Stimulated activated CD8-positive, alpha-beta memory T cell treated with anti-CD3 and anti-CD28 coated beads, Interleukin-4, amount 100 ng/mL, for 24 hours (primary cell): ENCODE results near the gene EMILIN1.

Source experiments
- DNase-seq: peaks from one replicate; pipeline ENCODE4 v3.0.0-alpha.2; 2020; ENCODE audit warnings: low read depth

Gene EMILIN1

GRCh38 chr2:27080140-27080469, 1.7 kb downstream of the EMILIN1 start:
- no peak for DNase-seq

DNA sequence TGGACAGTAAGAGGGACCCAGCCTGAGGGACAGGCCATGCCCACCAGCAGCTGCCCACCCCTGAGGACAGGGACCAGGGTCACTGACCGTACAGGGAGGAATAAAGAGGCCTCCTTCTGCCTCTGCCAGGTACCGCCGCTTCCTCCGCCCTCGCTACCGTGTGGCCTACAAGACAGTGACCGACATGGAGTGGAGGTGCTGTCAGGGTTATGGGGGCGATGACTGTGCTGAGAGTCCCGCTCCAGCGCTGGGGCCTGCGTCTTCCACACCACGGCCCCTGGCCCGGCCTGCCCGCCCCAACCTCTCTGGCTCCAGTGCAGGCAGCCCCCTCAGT, 2.2 kb downstream of the EMILIN1 start:
- DNase-seq, result no peak

DNA sequence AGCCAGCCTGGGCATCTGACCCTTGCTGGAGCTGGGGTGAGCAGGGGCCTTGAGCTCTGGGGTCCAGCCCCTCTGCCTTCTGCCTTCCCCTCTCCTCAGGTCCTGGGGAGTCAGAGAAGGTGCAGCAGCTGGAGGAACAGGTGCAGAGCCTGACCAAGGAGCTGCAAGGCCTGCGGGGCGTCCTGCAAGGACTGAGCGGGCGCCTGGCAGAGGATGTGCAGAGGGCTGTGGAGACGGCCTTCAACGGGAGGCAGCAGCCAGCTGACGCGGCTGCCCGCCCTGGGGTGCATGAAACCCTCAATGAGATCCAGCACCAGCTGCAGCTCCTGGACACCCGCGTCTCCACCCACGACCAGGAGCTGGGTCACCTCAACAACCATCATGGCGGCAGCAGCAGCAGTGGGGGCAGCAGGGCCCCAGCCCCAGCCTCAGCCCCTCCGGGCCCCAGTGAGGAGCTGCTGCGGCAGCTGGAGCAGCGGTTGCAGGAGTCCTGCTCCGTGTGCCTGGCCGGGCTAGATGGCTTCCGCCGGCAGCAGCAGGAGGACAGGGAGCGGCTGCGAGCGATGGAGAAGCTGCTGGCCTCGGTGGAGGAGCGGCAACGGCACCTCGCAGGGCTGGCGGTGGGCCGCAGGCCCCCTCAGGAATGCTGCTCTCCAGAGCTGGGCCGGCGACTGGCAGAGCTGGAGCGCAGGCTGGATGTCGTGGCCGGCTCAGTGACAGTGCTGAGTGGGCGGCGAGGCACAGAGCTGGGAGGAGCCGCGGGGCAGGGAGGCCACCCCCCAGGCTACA, 3.8 kb downstream of the EMILIN1 start:
- DNase-seq, result no peak

GRCh38 chr2:27082773-27083409, 4.5 kb downstream of the EMILIN1 start:
- no peak for DNase-seq

GRCh38 chr2:27083410-27084296, 5.2 kb downstream of the EMILIN1 start:
- no peak for DNase-seq

DNA sequence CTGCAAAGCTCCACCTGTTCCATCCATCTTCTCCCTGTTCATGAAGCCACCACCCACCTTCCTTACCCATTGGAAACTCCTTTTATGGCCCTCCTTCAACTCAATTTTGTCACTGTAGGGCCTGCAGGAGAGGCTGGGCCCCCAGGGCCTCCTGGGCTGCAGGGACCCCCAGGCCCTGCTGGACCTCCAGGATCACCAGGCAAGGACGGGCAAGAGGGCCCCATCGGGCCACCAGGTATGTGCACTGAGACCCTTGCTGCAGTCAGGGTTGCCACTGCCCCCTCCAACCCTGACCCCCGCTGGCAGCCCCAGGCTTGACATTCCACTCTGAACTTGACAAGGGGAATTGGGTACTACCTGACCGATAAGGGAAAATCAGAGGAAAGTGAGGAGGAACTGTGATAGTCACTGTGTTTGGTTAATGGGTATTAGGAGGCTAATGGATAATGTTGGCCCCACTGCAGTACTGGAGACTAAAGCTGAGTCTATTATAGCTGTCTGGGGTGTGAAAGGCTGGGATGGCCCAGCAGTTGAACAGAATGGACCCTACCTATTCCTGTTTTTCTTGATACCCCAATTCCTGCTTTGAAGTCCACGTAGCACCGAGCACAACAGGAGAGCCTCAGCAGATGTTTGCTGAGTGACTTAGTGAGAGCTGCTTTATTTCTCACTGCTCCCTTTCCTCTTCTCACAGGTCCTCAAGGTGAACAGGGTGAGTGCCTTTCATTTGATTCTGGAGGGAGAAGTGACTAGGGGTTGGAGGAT, 6.1 kb downstream of the EMILIN1 start:
- DNase-seq, result no peak

- no peak for DNase-seq
Observed at GRCh38 chr2:27085062-27085672, 6.8 kb downstream of the EMILIN1 start.

GRCh38 chr2:27085673-27086089, 7.3 kb downstream of the EMILIN1 start:
- no peak for DNase-seq

DNA sequence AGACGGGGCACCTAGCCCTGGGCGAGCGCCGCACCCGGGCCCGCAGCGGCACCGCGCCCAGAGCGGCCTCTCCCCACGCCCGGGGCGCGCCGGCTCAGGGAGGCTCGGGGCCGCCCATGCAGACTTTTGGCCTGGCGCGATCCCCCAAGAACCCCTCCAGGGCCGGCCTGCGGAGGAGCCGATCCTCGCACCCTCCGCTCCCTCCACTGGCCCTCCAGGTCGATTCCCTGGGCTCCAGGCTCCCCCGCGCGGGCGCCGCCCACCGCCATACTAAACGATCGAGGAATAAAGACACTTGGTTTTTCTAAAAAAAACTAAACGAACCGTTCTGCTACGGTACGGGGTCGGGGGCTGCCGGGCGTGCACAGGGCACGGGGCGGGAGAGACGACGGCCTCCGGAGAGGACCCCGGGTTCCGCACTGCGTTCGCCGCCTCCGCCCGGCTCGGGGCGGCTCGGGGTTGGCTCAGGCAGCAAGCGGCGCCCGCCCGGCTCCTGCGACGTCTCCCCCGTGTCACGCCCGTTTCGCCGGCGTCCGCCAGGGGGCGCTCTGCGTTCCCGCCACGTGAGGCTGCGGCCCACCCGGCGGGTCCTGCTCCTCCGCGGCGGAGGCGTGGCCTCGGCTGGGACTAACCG, 7.8 kb downstream of the EMILIN1 start:
- DNase-seq, result peak; percentile 98

DNA sequence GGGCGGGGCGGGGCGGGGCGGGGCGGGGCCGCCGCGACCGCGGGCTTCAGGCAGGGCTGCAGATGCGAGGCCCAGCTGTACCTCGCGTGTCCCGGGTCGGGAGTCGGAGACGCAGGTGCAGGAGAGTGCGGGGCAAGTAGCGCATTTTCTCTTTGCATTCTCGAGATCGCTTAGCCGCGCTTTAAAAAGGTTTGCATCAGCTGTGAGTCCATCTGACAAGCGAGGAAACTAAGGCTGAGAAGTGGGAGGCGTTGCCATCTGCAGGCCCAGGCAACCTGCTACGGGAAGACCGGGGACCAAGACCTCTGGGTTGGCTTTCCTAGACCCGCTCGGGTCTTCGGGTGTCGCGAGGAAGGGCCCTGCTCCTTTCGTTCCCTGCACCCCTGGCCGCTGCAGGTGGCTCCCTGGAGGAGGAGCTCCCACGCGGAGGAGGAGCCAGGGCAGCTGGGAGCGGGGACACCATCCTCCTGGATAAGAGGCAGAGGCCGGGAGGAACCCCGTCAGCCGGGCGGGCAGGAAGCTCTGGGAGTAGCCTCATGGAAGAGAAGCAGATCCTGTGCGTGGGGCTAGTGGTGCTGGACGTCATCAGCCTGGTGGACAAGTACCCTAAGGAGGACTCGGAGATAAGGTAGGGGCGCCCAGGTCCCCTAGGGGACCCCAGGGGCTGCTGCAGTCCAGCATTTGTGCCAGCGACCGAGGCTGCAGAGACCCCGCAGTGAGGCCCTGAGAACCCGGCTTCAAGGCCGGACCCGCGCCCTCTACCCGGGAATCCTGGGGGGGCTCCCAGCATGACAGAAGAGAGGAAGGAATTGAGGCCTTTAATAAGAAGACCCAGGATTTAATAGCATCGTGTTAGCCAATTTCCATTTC, 8.5 kb downstream of the EMILIN1 start, which contains the start of gene KHK:
KHK (plus strand) TSS at position 49 of the 870 bp plus-strand sequence; CDS start at position 537, 488 bp downstream.
- no peak for DNase-seq

GRCh38 chr2:27087823-27088410, 9.5 kb downstream of the EMILIN1 start:
- no peak for DNase-seq

DNA sequence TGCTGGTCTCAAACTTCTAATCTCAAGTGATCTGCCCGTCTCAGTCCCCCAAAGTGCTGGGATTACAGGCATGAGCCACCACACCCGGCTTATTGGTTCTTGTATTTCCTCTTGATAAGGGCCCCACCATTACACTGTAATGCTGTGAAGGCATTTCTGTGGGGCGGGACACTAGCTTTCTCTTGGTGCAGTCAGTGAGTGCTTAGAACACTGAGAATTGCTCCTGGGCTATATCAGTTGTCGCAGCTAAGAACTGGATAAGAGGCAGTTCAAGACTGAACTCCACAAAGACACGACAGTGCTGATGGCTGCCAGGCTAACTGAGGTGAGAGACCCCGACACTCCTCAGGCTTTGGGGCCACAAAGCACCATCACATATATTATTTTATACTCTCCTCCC, 10.2 kb downstream of the EMILIN1 start:
- DNase-seq, result no peak

DNA sequence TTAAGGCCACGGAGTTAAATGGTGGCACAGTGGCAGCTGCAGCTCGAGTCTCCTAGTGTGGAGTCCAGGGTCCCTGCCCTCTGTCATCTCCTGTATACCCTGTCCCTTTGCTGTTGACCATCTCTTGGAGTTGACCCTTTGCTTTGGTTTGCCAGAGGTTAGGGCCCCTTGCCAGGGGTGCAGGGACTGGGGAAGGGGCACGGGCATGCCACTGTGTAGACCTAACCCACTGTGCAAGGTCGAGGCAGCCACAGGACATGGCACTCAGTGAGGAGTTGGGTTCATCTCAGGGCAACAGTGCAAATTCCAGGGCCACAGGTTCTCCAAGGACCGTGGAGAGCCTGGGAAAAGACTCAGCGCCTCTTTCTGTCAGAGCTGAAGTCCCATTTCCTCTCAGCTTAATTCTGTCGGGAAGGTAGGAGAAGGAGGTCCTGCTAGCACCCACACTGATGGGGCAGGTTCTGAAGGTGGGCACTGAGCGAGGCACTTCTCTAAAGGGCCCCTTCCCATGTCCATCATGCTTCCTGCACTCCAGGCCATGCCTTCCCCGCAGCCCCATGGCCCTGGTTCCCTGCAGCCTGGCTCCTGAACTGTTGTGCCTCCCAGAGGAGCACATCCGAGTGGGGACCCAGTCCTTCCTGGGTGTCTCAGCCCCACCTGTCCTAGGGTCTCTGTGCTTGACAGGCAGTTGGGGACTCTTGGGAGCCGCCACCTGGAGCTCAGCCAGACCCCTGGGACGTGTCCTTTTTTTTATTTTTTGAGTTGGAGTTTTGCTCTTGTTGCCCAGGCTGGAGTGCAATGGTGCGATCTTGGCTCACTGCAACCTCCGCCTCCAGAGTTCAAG, 10.9 kb downstream of the EMILIN1 start:
- DNase-seq, result no peak

DNA sequence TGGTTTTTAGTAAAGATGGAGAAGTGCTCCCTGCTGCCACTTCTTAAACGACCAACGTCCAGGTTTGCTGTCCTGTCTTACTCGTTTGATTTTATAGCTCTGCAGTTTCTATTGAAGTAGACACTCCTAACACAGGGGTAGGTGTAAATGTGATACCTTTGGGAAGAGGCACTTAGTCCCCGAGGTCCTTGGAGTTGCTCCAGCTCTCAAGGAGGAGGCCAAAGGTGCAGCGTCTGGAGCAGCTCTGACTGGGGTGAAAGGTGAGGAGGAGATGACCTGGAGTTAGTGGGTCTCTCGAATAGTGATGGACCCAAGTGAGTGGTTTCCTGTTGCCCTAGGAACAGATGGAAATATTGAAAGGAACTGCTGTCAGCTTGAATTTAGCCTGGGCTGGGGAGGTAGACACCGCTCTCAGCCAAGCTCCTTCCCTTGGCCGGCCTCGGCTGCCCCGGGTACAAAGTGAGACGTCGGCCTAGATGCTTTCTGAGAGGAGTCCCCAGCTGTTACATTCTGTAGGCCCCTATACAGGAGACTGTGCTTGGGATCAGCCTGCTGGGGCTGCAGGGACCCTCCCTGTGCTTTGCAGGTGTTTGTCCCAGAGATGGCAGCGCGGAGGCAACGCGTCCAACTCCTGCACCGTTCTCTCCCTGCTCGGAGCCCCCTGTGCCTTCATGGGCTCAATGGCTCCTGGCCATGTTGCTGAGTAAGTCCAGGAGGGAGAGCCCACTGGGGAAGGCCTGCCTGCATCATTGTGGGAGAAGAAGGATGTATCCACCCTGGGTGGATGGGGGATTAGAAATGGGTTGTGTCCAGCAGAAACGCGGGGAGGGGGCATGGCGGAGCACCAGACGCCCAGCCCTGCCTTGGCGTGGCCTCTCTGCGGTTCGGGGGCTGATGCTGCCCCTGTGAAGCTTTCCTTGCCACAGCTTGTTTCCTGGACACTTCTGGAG, 13.6 kb downstream of the EMILIN1 start:
- DNase-seq, result no peak

DNA sequence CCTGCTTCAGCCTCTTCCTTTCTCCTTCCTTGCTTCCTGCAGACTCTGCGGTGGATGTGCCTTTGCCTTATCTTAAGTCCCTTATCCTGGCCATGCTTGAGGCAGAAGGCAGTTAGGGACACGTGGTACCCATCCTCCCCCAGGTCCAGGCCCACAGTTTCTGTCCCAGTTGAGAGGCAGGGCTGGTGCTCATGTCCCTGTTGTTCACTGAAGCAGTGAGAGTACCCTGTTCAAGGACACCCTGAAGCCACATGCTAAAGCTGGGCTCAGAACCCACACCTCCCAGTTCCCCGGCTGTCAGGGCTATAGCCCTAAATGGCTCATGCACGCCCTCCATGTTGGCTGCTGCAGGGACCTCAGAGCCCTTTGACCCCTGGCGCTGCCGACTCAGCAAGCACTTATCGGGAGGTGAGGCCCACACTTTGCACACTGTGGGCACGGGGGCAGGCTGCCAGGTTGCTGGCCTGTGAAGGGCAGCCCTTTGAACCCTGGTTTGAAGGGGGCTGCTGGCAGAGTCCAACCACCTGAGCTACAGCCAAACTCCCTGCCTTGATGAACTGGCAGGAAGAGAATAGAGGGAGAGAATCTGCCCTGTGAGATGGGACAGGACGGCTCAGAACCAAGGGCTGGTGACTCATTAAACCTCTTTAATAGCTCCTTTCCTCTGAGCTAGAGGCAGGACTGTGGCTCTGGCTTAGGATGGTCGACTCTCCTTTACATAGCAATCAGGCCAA, 14.4 kb downstream of the EMILIN1 start:
- no peak for DNase-seq

GRCh38 chr2:27093430-27094352, 15.3 kb downstream of the EMILIN1 start:
- DNase-seq, result no peak
